Stimulated activated CD4-positive, alpha-beta T cell treated with anti-CD3 and anti-CD28 coated beads, Interleukin-12 subunit alpha, Interleukin-12 subunit beta, amount 100 ng/mL, for 48 hours (primary cell): ENCODE results near the gene PDIA5.

Experiments
- DNase-seq, 3 donors: peaks; one replicate each; pipeline ENCODE4 v3.0.0-alpha.2; 2020; ENCODE audit warnings: low read depth in 2 of 3, low spot score in 1 of 3

Gene PDIA5

GRCh38 chr3:123113889-123114450 lies 47.1 kb downstream of the PDIA5 start:
- DNase-seq = no peak

GRCh38 chr3:123116116-123116515 lies 49.3 kb downstream of the PDIA5 start:
- DNase-seq = no peak

GRCh38 chr3:123119388-123119787 lies 52.6 kb downstream of the PDIA5 start:
- no peak for DNase-seq

GRCh38 chr3:123119802-123120201 lies 53.0 kb downstream of the PDIA5 start:
- DNase-seq = no peak

- DNase-seq = no peak
Observed at GRCh38 chr3:123120573-123120972, 53.7 kb downstream of the PDIA5 start.

- DNase-seq = no peak
Observed at GRCh38 chr3:123122057-123122456, 55.2 kb downstream of the PDIA5 start.

- DNase-seq = no peak
Observed at GRCh38 chr3:123122525-123123315, 55.9 kb downstream of the PDIA5 start.

- DNase-seq = no peak
Observed at GRCh38 chr3:123123716-123124616, 57.1 kb downstream of the PDIA5 start.

- no peak for DNase-seq
Observed at GRCh38 chr3:123124971-123125370, 58.1 kb downstream of the PDIA5 start.

- DNase-seq = no peak
Observed at GRCh38 chr3:123126031-123126430, 59.2 kb downstream of the PDIA5 start.

GRCh38 chr3:123126653-123127052 lies 59.8 kb downstream of the PDIA5 start:
- DNase-seq = no peak

GRCh38 chr3:123129092-123129491 lies 62.3 kb downstream of the PDIA5 start:
- no peak for DNase-seq

GRCh38 chr3:123129532-123129931 lies 62.7 kb downstream of the PDIA5 start:
- DNase-seq = no peak

- no peak for DNase-seq
Observed at GRCh38 chr3:123130079-123130750, 63.4 kb downstream of the PDIA5 start.

GRCh38 chr3:123134671-123135070 lies 67.8 kb downstream of the PDIA5 start:
- no peak for DNase-seq

- no peak for DNase-seq
Observed at GRCh38 chr3:123137001-123137400, 70.2 kb downstream of the PDIA5 start.

GRCh38 chr3:123138839-123139444 lies 72.1 kb downstream of the PDIA5 start:
- DNase-seq = no peak

GRCh38 chr3:123139522-123139921 lies 72.7 kb downstream of the PDIA5 start:
- DNase-seq = no peak

- DNase-seq = no peak
Observed at GRCh38 chr3:123140550-123140949, 73.7 kb downstream of the PDIA5 start.

GRCh38 chr3:123141276-123141675 lies 74.5 kb downstream of the PDIA5 start:
- no peak for DNase-seq
